DMS 273 (cell line): ENCODE results near the gene NATD1.

Source experiments
- DNase-seq: peaks from one replicate; lab custom pipeline; 2025; ENCODE audit not compliant: unreplicated experiment; lab: John Stamatoyannopoulos, UW

NATD1 gene

DNA sequence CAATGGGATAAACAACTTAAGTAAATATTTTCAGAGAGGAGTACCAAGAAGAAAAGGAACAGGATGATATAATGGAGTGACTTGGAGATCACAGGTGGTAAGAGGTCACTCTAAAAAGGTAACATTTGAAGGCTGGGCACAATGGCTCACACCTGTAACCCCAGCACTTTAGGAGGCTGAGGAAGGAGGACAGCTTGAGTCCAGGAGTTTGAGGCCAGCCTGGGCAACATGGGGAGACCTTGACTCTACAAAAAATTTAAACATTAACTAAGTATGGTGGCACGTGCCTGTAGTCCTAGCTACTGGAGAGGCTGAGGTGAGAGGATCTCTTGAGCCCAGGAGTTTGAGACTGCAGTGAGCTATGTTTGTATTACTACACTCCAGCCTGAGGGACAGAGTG is 35.9 kb downstream of the NATD1 start:
- no peak for DNase-seq

DNA sequence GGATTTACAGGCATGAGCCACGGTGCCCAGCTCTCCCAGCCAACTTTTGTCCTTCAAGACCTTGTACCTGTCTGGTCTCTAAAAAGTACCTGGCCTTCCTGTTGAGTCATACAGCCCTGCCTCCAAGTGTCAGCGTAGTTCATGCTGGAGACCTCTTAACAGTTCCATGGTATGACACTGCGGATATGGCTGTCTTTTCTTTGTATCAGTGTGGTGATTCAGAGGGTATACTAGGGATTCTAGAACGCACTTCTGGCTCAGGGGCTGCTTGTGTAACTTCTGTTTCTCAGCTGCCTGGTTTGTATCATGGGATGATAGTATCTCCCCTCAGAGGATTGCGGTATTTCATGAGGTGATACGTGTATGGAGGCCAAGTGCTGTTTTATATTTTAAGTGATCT is 37.3 kb downstream of the NATD1 start:
- no peak for DNase-seq

DNA sequence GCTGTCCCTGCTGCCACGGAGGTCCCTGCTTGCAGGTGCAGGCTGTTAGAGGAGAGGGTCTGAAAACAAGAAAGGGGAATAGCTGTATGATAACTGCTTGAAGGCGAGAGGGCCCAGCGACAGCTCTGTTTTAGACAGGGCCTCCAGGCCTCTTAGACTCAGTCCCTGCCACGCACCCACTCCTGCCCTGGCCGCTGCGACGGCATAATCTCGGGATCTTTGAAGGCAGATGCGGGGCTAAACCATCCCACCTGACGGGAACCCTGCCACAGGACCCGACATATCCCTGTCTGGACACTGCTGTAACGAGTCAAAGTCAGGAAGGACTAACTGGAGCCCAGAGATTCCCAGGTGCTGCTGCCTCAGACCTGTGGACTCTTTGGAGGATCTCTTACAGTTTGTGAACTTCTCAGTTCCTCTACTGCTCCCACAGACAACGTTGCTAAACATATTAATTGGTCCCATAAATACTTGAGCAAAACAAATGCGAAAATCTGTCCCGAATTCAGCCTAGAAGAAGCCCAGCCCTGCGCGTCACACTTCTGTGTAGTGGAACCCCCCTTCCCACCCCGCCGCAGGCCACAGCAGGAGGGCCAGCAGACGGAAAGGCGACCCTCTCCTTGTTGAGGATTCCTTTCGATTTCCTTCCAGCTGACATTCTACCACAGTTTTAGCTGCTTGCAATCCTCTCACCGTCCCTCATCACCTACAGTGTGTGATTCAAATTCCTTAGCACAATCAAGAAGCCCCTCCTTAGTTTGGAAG is 38.3 kb downstream of the NATD1 start:
- no peak for DNase-seq

DNA sequence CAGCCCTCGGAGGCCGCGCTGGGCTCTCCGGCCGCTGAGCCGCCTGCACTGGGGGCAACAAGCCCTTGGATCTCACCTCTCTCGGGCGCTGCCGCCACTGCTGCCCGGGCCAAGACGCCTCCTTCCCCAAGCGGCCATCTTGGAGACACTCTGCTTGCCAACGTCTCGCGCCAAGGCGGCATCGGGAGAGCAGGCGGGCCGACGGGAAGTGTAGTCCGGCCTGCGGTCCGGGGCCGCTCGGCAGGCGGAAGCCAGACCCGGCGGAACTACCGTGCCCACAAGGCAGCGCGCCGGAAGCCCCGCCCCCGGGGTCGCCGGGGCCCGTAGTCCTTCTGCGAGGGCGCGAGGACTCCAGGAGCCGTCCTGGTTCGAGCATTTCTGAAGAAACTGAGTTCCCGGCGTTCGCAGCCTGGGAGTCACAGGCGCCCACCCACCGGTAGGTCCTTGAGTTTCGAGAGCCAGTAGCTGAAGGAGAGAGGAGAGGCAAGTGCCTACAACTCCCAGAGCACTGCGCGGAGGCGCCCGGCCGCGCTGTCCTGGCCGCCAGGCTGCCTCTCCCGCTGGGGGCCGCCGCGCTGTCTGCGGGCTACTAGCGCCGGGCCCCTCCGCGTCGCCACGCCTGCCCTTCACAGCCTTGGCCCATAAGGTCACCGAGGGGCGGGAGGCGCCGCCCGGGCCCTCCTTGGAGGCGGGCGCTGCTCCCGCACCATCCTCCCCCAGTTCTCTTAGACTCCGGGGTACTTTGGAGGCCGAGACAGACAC is 39.0 kb downstream of the NATD1 start, which contains the start of gene TMEM11:
TMEM11 (minus strand) TSS at position 147 of the 762 bp plus-strand sequence; CDS start at position 138, 9 bp downstream.
- DNase-seq = peak; percentile 96

DNA sequence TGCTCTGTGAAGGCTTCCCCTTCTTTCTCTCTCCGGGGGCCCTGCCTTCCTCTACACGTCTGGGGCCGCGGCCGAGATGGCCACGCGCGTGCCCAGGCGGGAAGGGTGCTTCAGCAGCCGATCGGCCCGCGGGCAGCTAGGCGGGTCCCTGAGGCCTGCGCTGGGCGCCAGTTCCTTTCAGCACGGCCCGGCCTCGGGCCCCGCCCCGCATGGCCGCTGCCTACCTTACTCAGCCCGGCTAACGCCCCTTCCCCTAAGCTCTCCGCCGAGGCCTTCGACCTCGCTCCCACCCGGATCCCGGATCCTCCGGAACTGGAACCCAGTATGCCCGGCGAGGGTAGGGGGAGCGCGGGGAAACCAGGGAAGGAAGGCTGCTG is 39.6 kb downstream of the NATD1 start:
- peak; percentile 55 for DNase-seq

DNA sequence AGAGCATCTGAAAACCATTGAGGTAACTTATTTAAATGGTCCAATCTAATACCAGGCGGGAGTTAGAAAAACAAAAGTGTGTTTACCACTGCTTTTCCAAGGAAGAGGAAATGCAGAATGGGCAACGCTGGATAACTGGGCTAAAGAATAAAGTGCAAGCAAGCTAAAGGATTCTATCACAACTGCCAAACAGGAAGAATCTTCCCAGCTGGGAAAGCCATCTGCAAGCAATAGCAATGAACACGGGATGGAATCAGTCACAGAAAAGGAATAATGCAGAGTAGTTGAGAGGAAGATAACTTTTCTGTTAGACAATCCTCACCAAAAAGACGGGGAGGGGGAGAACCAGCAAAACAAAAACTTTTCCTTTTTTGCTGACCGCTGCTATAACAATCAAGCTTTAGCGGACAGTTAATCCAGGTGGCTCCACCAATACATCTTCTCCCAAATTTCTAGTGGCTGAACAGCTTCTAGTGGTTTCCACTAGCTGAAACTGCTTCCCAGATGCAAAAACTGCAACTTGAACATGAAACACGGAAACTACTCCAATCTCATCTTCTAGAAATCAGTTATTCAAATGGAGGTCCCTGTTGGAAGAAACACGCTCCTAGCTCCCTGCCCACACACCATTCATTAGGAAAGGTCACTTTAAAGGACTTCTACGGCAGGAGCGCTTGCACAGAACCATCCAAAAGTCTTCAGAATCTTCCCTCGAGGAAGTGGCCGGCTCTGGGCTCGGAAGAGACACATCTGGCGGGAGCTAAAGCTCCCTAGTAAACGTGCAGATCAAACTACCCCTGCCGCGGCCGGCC is 40.2 kb downstream of the NATD1 start:
- no peak for DNase-seq

DNA sequence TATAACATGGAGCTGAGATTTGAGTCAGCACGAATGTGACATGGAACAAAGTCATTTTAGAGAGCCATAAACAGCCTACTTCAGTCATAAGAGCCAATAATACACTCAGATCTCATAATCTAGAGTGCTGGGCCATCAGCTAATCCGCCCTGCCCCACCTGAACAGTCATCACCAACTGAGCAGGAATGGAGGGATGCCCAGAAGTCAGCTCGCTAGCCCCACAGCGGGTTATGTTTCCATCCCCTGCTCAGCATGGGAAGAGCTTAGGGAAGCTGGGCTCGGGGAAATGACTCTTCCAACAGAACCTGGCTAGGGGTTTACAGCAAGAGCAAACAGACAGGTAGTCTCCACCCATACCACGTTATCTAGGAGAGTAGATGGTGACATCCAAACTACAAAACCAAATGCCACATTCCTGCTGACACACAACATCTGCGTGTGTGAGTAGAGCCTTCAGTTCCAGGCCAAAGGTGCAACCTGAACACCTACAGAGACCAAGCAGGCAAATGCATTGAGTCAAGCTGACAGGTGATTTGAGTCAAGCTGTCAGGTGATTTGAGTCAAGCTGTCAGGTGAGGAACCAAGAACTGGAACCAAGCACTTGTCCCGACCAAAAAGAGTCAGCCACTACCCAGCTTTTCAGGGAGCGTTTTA is 41.3 kb downstream of the NATD1 start:
- DNase-seq = no peak

DNA sequence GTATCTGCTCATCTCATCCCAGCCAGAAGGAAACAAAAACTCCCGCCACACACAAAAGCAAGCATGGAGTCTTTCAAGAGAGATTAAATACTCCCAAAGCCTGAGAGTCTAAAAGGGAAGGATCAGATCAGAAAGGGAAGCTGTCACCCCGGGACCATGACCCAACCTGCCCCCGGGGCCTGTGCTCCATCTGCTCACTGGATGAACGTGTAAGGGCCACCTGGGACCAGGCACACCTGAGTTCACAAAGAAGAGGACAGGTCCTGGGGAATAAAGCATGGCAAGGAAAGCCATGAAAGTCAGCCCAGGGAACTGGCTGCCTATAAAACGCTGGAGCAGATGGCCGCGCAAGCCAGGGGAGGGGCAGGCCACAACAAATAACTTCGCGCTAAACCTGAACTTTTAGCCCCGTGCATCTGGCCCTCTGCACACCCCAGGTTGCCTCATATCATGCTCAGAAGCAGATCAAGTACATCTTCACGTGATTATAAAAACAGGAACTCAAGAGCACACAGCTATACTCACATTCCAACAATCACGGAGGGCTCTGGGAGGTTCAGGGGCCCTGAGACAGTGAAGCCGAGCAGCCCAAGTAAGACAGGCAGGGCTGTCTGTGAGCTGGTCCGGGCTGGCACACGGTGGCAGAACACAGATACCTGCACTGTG is 42.7 kb downstream of the NATD1 start:
- DNase-seq = peak; percentile 86

DNA sequence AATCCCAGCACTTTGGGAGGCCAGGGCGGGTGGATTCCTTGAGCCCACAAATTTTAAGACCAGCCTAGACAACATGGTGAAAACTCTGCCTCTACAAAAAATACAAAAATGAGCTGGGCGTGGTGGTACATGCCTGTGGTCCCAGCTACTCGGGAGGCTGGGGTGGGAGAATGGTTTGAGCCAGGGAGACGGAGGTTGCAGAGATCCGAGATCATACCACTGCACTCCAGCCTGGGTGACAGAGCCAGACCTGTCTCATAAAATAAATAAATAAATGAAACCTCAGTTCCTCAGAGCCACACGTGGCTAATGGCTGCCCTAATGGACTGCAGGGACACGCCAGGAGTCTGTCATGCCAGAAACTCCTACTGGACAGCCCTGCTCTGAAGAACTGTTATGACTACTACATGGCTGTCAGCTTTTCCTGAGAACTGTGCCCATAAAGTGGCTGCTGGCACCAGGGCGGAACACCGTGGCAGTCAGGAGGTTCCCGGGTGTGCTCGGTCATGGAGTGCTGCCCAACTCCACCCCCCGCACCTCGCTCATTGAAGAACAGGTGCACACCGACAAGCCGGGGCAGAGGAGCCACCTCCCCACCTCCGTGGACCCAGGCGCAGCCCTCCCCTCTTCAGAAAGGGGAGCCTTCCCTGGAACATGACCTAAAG is 43.6 kb downstream of the NATD1 start:
- no peak for DNase-seq

DNA sequence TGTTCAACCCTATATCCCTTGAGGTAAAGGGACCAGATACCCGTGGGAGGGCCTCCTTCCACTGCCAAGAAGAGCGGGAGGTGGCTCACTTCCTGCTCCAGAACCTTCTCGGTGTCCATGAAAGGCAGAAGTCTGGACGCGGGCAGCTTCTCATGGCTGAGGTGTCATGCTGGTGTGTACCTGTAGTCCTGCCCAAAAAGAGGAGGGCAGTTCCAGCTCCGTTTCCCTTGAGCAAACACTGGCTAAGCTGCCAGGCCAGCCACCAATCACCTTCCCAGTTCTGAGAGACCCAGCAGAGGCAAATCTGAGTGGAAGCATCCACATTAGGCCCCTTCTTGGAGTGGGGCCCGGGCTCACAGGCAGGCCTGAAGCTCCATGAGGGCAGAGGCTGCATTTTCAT is 44.9 kb downstream of the NATD1 start:
- DNase-seq = no peak

DNA sequence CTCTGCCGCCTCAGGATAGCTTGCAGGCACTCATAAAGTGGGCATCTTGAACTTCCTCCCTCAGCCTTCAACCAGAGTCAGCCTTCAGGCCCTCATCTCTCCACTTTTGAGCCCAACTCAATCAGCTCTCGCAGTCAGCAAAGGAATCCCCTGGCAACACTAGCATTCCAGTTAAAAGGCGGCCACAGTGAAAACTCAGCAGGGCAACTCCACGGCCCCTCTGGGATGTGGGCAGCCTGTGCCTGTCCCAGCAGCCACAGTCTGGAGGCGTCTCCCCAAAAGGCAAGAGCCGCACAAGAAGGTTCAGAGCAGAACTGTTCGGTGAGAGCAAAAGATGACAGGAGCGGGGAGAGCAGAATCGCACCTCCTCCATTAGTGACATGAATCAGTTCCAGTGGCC is 48.3 kb downstream of the NATD1 start:
- DNase-seq = no peak

DNA sequence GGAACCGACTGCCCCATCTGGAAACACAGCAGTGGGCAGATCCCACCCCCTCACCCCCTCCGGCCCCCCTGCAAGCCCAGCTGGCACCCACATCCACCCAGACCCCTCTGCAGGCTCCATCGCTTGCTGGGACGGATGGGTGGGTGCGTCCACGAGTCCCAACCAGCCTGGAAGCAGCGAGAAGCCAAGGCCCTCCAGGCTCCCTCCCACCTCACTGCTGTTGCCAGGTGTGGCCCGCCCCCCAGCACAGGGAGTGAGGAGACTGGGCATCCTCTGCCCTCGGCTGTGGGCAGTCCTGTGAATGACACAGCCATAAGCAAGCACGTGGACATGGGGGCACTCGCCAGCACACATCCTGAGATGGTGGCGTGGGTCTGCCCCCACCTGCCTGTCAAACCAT is 50.7 kb downstream of the NATD1 start:
- no peak for DNase-seq

DNA sequence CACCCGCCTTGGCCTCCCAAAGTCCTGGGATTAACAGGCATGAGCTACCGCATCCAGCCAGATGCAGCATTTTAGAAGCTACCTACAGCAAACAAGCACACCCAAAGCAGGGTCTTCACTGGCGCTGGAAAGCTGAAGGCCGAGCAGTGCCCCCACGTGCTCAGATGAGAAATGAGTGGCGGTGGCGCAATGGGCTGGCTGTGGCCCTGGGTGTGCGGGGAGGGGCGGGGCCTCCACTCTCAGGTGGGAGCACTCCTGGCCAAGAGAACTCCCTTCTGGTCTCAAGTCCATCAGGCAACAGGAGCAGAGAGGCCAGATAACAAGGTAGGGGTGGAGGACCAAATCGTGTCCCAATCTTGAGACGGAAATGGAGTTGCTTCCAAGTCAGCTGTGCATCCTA is 51.3 kb downstream of the NATD1 start:
- no peak for DNase-seq

DNA sequence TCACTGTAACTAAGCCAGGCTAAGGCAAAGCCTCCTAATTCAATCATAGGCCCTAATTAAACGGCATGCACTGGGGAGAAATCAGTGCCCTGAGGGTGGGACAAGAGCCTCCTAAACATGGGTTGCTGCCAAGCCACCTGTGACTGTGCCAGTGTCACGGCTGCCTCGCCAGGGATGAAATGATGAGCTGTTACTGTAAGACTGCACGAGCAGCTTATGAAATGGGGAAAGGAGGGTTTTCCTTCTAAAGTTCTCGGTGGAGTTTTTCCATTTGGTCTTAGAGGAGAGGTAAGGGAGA is 52.0 kb downstream of the NATD1 start:
- DNase-seq = no peak

DNA sequence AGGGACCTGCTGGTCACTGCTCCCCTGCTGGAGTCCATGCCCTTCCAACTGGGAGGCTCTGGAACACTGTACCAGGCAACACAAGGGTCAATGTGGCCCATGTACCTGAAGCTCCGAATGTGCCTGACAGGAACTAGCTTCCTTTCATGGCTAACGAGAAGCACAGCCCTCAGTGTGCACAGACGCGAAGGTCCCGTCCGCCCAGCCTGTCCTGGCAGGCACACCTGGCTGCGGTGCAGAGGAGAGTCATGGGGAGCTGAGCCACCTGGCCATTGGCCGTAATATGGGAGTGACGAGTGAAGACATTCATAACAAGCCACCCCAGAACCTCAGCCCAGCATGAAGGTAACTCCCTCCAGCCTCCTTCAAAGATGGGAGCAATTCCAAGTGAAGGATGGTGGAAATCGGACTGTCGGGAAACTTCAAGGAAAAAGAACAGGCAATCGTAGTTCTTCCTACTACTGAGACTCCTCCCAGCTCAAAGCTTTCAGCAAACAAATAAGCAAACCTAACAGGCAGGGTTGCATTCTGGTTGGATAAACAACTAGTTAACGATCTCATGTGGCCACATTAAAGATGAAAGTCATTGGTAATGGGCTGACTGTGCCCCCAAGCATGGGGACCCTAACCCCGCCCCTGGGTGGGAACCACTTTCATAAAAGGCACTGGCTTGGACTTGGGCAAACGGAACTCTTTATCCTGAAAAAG is 52.5 kb downstream of the NATD1 start:
- no peak for DNase-seq

DNA sequence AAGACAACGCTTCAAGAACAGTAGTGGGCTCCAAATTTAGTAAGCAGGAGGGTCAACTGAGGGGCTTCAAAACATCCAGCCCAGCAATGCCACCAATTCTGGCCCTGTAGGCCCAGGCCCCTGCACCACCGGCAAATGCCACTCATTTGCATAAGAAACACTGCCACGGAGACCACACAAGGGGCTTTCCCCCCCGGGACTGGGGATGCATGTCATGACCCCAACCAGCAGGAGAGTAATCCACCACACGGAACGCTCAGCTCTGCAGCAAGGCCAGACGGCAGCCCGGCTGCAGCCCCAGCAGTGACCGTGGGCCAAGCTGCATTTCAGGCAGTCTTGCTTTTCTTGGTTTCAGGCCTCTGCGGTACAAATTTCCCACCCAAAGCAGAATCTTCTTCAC is 53.4 kb downstream of the NATD1 start:
- no peak for DNase-seq

DNA sequence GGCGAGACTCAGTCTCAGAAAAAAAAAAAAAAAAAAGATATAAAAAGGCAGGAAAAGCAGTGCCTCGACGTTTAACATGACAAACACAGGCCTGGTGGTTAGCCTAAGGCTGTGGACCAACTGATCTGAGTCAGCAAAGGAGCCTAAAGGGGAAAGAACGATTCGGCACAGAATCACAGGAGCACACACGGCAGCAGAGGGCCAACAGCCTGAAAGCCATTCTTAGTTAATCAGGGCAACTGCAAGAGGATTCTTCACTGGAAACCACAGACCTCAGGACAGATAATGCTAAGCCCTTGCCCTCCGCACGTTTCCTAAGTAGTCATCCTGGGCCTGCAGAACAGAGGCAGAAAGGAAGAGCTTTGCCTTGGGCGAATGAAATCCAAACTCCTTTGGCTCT is 53.9 kb downstream of the NATD1 start:
- no peak for DNase-seq

DNA sequence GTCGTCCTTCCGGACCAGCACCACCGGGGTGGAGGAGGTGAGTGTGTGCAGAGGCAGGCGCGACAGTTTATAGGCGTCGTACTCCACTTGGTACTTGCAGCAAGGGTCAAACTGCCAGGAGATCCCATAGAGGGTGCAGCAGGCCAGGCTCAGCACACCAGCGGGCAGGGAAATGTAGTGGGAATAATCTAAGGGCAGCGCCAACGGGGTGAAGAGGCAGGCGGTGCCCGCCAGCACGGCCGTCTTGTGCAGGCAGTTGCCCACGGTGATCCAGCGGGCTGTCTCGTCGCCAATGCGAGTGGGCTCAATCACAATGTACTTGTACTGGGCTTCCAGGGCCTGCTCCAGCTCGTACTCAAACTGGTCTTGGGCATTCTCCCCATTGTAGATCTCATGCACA is 54.8 kb downstream of the NATD1 start:
- no peak for DNase-seq

DNA sequence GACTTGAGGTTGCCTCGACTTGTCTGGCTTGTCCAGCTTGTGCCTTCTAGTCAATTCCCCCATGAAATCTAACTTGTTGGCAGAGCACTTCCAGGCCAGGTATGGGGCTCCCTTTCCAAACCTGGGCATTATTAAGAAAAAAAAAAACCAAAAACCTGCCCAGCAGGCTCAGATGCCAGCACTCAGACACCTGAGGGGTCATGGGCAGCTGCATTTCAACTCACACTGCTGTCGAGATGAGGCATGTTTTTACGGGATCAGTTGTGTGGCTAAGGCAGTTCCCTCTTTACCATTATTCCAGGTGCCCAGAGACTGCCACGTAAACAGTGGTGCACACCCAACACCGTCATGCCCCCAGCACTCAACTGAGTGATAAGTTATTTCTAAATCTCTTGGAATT is 57.1 kb downstream of the NATD1 start:
- no peak for DNase-seq

DNA sequence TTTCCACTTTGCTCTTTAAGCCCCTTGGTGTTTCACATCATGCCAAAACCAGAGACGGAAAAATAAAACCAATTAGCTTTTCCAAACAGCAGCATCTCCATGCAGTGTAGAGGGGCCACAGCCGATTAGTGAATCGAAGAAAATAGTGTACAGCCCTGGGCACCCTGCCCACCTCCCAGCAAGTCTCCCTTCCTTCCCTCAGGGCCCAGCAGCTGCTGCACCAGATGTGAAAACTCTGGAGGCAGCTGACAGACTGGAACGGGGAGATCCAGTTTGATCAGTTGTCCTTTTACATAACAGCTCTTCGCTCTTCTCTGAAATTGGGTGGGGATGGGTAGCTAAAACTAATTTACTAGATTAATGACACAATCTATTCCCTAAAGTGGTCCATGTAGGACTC is 58.5 kb downstream of the NATD1 start:
- DNase-seq = peak; percentile 93
